Measurements from ENCODE around the gene TXK. TPM values are rescaled to one million over a fixed set of nuclear protein-coding genes. Genes with fewer than 3 reads are reported as not detected.

TXK gene
- polyA plus RNA-seq, 2 donors, result 0.61 to 2.3 TPM

DNA sequence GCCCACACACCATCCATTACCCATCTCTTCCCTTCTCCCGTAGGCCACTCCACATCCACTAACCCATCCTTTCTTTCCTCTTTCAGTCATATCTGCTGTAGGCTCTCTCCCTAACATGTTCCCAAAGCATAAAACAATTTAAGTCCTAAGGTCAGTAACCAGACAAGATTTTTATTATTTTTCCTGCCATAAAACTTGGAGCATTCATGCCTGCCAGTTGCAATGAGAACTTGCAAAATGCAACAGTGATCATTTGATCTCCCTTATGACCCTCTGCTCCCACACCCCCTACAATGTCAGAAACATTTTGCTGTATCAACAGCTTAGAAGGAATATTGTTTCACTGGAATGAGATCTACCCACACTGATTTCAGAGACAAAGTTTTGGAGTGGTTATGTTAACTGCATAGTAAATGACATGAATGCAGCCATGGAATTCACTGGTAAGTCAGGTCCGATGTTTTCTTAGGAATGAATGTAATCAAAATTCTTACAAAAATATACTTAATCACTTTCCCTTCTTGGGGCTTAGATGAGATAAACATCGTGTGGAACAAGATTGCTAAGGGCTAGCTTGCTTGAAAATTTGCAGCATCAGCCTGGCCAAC lies 111.8 kb downstream of the TXK start:
- no peak overlapping the region for H3K27ac ChIP-seq (ENCODE audit: low read depth in 2 of 2, low read length in 1 of 2)
- no peaks in the 10 kb centered on the region for H3K27me3 ChIP-seq (ENCODE audit: control insufficient read depth in 1 of 2, insufficient read depth in 2 of 2, low read length in 2 of 2)
- no peak overlapping the region for H3K4me3 ChIP-seq (ENCODE audit: low read depth in 1 of 2, low read length in 2 of 2)
- H3K9me3 ChIP-seq (ENCODE audit: control insufficient read depth in 2 of 2, insufficient read depth in 1 of 2, low read depth in 1 of 2, low read length in 1 of 2), result no peaks in the 10 kb centered on the region
- WGBS, 2 donors, result 63 to 77% methylated on average over 3 of the region's 3 CpGs
- H3K36me3 ChIP-seq (ENCODE audit: control insufficient read depth in 2 of 2, insufficient read depth in 2 of 2, low read length in 1 of 2), result peaks cover 1 to 4% of the 10 kb centered on the region in 2 donors
- H3K4me1 ChIP-seq (ENCODE audit: control insufficient read depth in 2 of 2, insufficient read depth in 2 of 2, low read length in 1 of 2), result no peaks in the 10 kb centered on the region

DNA sequence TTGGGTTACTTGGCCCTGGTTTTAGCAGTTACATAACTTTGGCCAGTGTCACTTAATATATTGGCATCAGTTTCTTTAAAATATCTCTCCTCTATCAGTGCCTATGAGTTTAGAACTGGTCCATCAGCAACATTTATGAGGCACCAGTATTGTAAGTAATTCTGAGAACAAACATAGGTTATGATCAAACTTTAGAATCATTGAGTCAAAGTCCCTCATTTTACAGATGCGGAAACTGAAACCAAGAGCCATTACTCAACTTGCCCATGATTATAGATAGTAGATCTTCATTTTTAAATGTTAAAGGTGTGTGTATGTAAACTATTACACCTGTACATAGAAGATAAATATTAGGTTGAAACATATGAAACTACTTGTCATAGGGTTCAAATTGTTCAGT lies 113.0 kb downstream of the TXK start:
- Histone ChIP-seq H3K27me3 (ENCODE audit: control insufficient read depth in 1 of 2, insufficient read depth in 2 of 2, low read length in 2 of 2) (no peaks in the 10 kb centered on the region), H3K4me1 (ENCODE audit: control insufficient read depth in 2 of 2, insufficient read depth in 2 of 2, low read length in 1 of 2) (no peaks in the 10 kb centered on the region), H3K36me3 (ENCODE audit: control insufficient read depth in 2 of 2, insufficient read depth in 2 of 2, low read length in 1 of 2) (peaks cover 1 to 4% of the 10 kb centered on the region in 2 donors), H3K27ac (ENCODE audit: low read depth in 2 of 2, low read length in 1 of 2) (no peak overlapping the region), H3K9me3 (ENCODE audit: control insufficient read depth in 2 of 2, insufficient read depth in 1 of 2, low read depth in 1 of 2, low read length in 1 of 2) (no peaks in the 10 kb centered on the region), H3K4me3 (ENCODE audit: low read depth in 1 of 2, low read length in 2 of 2) (no peak overlapping the region)
- WGBS, 2 donors, result 28 to 97% methylated on average over 1 of the region's 1 CpG

DNA sequence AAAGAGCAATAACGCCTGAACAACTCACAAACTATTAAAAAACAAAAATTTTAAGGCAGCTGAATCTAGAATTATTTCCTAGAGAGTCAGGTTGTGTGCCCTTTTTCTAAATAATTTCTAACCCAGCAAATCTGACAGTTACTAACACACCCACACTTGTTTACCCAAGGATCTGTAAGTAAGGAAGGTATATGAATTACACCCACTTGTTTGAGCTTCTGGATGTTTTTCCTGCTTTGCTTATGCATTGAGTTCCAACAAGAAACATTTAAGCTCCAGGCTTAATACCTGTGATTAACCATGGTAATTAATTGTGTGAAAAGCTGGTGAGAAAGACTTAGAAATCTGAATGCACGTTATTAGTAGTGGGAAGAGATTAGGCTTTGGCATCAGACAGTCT lies 115.9 kb downstream of the TXK start:
- Histone ChIP-seq H3K4me3 (ENCODE audit: low read depth in 1 of 2, low read length in 2 of 2) (peak overlapping the region in 1 of 2 donors; percentile 75), H3K36me3 (ENCODE audit: control insufficient read depth in 2 of 2, insufficient read depth in 2 of 2, low read length in 1 of 2) (no peaks in the 10 kb centered on the region), H3K4me1 (ENCODE audit: control insufficient read depth in 2 of 2, insufficient read depth in 2 of 2, low read length in 1 of 2) (no peaks in the 10 kb centered on the region), H3K27ac (ENCODE audit: low read depth in 2 of 2, low read length in 1 of 2) (peak overlapping the region in 1 of 2 donors; percentile 98), H3K9me3 (ENCODE audit: control insufficient read depth in 2 of 2, insufficient read depth in 1 of 2, low read depth in 1 of 2, low read length in 1 of 2) (no peaks in the 10 kb centered on the region), H3K27me3 (ENCODE audit: control insufficient read depth in 1 of 2, insufficient read depth in 2 of 2, low read length in 2 of 2) (no peaks in the 10 kb centered on the region)
- 49 to 56% methylated on average over 2 of the region's 2 CpGs for WGBS, 2 donors

DNA sequence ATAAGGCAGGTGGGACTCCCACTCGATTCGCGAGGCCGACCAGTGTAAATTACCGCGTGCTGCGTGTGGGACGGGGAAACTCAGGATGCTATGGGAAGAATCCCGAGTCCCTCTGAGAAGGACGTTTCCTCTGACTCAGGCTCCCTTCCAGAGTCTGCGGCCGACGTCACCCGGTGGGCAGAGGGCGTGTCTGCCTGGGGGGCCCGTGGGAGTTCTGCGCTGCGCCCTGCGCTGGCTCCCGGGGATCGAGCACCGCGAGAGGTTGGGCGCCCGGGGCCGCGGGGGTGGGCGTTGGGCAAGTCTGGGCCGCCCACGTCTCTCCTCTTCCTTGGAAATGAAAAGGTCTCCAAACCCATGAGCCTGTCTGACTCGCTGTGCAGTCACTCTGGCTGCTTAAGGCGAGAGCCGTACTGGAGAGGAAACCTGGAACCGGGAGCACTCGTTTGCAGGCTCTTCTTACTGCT lies 116.9 kb downstream of the TXK start:
- WGBS, 2 donors, result 0 to 1% methylated on average over 35 of the region's 35 CpGs
- Histone ChIP-seq H3K27ac (ENCODE audit: low read depth in 2 of 2, low read length in 1 of 2) (peak overlapping the region; percentile 98), H3K4me1 (ENCODE audit: control insufficient read depth in 2 of 2, insufficient read depth in 2 of 2, low read length in 1 of 2) (no peaks in the 10 kb centered on the region), H3K27me3 (ENCODE audit: control insufficient read depth in 1 of 2, insufficient read depth in 2 of 2, low read length in 2 of 2) (no peaks in the 10 kb centered on the region), H3K36me3 (ENCODE audit: control insufficient read depth in 2 of 2, insufficient read depth in 2 of 2, low read length in 1 of 2) (no peaks in the 10 kb centered on the region), H3K9me3 (ENCODE audit: control insufficient read depth in 2 of 2, insufficient read depth in 1 of 2, low read depth in 1 of 2, low read length in 1 of 2) (no peaks in the 10 kb centered on the region), H3K4me3 (ENCODE audit: low read depth in 1 of 2, low read length in 2 of 2) (peak overlapping the region; percentile 68 to 75)

Other genes with a start within 250 kb of the TXK start
- gene NFXL1, start 219.7 kb downstream of the TXK start, polyA plus RNA-seq, result 1 to 10 TPM; 4.6 to 6.9 TPM
- 1 to 10 TPM; 3.4 to 8.8 TPM for gene CNGA1, start 117.6 kb downstream of the TXK start, polyA plus RNA-seq
- 10 to 100 TPM in 1 of 2 donors, 1 to 10 TPM in 1; 9.2 to 20.2 TPM for gene NIPAL1, start 117.5 kb downstream of the TXK start, polyA plus RNA-seq
- gene TEC, start 135.6 kb upstream of the TXK start, polyA plus RNA-seq, result 1 to 10 TPM; 5.0 to 5.3 TPM
- gene SLAIN2, start 207.3 kb upstream of the TXK start, polyA plus RNA-seq, result 10 to 100 TPM; 17.9 to 41.5 TPM